ENCODE measurements around the gene SUSD1.
"Not testable (repeated sequence)": the region's sequence is repeated elsewhere in the genome, so short reads cannot be mapped to it uniquely, and the experiment has no call there.

DNA sequence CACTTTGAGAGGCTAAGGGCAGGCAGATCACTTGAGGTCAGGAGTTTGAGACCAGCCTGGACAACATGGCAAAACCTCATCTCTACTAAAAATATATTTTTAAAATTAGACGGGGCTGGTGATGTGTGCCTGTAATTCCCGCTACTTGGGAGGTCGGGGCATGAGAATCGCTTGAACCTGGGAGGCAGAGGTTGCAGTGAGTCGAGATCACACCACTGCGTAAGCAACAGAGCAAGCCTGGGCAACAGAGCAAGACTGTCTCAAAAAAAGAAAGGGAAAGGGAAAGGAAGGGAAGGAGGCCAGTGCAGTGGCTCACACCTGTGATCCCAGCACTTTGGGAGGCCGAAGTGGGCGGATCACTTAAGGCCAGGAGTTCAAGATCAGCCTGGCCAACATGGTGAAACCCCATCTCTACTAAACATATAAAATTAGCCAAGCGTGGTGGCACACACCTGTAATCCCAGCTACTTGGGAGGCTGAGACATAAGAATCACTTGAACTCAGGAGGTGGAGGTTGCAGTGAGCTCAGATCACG is 101.4 kb downstream of the SUSD1 start:
- not testable (repeated sequence) for TF ChIP-seq POLR2A (IDR thresholded peaks at IDR 0.05; ENCODE audit: extremely low read depth, insufficient read length); CTCF (IDR thresholded peaks at IDR 0.05; ENCODE audit: low read depth, low read length)
